HG03439 (cell line): ENCODE measurements around the gene PALLD.
"Not testable (repeated sequence)": the region's sequence is repeated elsewhere in the genome, so short reads cannot be mapped to it uniquely, and the experiment has no call there.

ENCODE experiments used
- ATAC-seq: cut with Tn5 transposase; IDR thresholded peaks from one replicate; pipeline ENCODE4 v1.9.1; 2021; ENCODE audit warnings: mild to moderate bottlenecking, moderate library complexity; ENCODE audit not compliant: unreplicated experiment

Gene PALLD

GRCh38 chr4:168490711-168491110 lies 6.1 kb upstream of the PALLD start:
- no peak for ATAC-seq

GRCh38 chr4:168491563-168491962 lies 5.3 kb upstream of the PALLD start:
- no peak for ATAC-seq

DNA sequence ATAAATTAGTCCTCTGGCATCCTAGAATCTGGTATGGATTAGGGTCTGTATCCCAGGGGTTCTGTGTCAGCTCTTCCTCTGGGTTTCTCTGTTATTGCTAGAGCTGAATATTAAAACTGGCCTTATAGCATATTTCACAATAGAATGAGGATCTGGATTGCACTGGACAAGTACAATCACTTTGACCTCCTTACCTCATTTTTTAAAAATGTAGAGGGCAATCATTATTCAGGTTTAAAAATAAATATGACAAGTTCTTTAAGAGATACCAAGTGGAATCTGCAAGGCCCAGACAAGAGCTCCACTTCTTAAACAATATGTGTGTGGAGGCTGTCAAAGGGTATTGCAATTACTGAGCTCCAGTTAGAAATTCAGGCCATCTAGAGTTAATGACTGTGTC lies 1.4 kb downstream of the PALLD start:
- ATAC-seq = no peak

- ATAC-seq = no peak
Observed at GRCh38 chr4:168499241-168499640, 2.4 kb downstream of the PALLD start.

DNA sequence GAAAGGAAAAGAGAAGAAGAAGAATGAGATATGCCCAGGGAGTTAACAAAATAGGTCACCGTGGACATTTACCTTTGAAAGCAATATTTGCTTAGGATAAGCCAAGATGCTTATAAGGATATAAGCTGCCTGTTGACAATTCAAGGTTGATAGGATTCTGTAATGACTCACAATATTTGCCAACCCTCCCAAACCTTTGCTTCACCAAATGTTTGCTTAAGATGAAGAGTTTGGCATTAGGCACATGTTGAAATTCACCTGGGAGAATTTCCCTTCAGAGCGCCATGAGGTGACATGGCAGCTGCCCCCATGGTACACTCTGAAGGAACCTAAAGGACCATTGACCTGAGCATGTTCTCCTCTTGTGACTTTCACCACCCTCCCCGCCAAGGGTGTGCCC lies 4.6 kb downstream of the PALLD start:
- ATAC-seq = no peak

DNA sequence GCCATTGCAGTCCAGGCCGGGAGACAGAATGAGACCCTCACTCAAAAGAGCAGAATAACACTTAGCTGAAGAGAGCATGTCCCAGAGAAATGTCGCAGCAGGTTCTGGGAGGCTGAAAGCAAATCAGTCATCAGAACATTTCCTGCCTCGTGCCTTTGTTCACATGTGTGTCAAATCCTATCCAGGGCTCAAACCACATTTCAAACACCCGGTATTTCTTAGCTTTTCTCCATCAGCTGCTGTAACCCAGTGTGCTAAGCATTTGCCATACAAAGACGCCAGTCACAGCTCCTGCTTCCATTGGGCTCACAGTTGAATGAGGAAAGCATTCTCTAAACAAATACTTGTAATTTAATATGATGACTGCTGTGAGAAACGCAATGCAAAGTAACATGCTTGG lies 6.0 kb downstream of the PALLD start:
- ATAC-seq = no peak

DNA sequence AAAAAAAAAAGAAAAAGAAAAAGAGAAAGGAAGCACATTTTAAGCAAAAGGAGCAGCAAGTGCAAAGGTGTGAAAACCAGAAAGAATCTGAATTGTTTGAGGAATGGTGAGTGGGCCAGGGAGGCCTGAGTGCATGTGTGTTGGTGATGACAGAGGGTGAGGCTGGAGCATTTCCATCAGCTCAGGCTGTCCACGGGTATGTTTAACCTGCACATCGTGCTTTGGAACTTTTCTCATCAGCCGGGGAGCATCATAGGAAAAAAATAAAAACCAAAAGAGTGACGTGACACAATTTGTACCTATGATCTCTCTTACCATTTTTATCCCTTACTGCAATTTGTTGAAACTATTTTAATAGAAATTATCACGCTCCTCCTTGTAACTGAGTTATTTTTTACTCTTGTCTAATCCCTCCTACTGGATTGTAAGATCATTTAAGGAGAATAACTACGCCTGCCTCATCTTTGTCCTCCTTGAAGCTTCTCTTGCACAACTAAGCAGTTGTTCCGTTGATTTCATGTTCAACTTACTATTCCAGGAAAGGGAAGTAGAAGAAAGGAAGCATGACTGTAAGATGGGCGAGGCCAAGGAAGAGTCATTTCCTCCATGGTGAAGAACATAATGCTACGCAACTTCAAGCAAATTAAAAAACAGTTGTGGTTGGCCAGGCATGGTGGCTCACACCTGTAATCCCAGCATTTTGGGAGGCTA lies 7.0 kb downstream of the PALLD start:
- no peak for ATAC-seq

- ATAC-seq = no peak
Observed at GRCh38 chr4:168504526-168504925, 7.7 kb downstream of the PALLD start.

- ATAC-seq = no peak
Observed at GRCh38 chr4:168506014-168506413, 9.2 kb downstream of the PALLD start.

GRCh38 chr4:168507178-168507815 lies 10.4 kb downstream of the PALLD start:
- no peak for ATAC-seq

- ATAC-seq = no peak
Observed at GRCh38 chr4:168508683-168509082, 11.8 kb downstream of the PALLD start.

GRCh38 chr4:168509786-168510185 lies 12.9 kb downstream of the PALLD start:
- no peak for ATAC-seq

DNA sequence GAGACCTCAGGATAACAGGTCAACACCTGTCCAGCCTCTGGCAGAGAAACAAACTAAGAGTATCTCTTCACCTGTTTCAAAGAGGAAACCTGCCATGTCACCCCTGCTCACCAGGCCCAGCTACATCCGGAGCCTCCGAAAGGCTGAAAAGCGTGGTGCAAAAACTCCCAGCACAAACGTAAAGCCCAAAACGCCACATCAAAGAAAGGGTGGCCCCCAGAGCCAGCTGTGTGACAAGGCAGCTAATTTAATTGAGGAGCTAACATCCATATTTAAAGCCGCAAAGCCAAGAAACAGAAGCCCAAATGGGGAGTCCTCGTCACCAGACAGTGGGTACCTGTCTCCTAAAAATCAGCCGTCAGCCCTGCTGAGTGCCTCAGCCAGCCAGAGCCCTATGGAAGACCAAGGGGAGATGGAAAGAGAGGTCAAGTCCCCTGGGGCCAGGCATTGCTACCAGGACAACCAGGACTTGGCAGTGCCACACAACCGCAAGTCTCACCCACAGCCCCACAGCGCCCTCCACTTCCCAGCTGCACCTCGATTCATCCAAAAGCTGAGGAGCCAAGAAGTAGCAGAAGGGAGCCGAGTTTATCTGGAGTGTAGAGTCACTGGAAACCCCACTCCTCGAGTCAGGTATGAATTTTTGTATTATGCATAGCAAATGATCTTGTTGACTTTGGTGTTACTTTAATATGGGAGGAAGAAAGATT lies 15.1 kb downstream of the PALLD start:
- no peak for ATAC-seq

GRCh38 chr4:168513826-168514225 lies 17.0 kb downstream of the PALLD start:
- ATAC-seq = not testable (repeated sequence)

DNA sequence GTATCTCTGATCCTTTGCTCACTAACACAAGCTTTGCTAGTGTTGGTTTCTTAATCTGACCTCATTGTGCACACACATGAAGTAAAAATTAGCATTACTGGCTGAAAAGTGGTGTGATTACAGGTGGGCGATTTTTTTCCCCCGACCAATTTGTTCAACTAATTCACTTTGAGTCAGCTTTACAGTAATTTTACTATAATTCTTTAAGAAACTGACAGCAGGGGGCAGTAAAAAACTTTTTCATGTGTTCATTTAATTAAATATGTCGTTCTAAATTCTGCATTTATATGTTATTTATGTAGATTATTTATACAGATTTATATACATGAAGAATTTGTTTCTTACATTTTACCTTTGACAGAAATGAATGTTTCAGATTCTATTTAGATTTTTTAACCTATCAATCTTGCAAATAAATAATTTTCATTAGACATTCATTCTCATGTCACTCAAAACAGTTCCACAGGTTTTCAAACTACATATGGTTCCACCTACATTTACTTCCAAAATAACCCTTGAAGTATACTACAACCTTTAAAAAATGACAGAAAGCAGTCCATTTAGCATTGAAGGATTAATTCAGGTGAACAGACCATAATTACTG lies 17.5 kb downstream of the PALLD start:
- ATAC-seq = no peak

DNA sequence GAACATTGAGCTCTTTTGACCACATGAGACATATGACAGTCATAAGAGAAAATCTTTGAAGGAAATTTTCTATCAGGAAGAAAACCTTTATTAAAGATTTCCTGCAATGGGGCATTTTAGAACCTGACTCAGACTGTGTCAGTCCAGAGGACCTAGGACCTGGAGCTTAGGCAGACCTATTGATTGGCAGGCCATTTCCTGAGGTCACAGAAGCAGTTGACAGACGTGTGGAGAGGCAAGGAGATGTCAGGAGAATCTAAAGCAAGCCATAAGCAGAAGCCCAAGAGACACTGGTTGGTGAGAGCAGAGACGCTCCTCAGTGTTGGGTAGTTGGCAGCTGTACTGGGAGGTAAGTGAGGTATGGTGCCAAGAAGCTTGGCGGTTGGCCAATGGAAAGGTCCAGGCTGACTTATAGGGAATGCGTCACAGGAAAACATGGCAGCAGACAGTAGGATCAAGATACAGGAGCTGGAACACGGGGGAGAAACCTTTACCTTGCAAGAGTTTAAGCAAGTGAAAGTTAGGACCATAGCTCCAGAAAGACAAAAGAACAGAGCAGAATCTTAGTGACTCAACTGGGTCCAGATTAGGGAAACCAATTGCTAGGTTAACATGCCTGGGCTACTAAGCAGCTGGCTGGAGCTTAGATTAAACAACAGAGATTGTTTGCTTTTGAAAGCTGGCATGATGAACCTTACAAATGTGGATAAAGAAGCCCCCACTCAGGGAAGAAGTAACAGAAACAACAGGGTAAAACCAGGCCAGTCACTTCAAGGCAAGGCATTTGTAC lies 18.6 kb downstream of the PALLD start:
- ATAC-seq = no peak

DNA sequence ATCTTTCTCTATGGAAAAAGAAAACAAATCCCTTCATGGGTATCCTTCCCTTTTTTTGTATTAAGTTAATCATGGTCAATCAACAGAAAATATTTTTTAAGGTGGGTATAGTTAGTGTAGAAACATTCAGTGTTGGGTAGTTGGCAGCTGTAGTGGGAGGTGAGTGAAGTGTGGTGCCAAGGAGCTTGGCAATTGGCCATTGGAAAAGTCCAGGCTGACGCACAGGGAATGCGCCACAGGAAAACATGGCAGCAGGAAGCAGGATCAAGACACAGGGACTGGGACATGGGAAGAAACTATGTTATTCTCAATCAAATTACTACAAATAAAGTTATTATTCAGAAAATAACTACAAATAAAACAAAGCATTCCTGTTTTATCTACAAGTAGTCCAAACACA lies 20.0 kb downstream of the PALLD start:
- no peak for ATAC-seq

DNA sequence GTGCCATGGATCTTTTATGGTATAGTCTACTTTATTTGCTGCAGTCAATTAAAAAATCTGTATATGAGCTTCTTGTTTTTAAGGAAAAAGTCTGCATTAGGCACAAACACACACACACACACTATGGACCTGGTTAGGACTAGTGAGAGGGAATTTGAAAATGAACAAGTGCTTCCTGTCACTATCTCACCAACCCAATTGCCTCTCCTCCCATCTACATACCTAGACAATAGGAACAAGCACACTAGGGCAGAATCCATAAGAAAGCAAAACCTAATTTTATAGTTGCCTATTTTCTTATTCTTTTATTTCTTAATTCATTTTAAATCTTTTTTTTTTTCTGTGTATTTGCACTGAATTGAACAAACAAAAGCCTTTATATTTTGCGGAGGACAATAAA lies 22.7 kb downstream of the PALLD start:
- no peak for ATAC-seq

DNA sequence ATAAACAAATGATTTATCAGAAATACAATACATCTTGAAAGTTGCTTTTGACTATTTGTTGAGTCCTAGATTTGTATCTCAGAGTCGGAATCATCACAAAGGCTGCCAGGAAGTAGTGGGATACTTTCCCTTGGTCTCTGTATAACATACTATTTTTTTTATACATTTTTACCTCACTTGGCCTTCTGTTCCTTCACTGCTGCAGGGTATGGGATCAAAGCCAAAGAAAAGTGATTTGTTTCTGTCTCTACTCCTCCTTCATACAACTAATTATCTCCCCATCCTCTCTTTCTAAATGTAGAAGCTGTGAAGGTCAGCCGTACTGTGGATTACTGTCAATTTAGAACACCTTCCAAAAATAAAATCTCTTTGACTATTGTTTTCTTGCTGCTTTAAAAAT lies 24.9 kb downstream of the PALLD start:
- ATAC-seq = no peak

DNA sequence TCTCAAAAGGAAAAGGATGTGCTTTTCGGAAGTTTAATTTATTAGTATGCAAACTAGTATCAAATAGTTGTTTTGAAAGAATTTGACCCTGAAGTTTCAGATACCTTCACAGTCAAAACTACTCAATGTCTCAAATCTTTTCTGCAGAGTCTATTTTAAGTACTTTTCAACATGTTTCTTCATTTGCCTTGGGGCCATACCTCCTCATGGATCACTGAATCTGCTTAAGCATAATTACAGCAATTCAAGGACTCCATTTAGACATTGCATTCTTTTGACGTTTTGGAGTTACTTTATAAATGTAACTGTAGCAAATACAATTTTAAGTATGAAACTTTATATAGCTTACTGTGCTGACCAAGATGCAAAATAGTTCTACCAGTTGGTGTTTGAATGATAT lies 25.5 kb downstream of the PALLD start:
- ATAC-seq = no peak
